ENCODE data around the gene NDUFA3.

The NDUFA3 gene

DNA sequence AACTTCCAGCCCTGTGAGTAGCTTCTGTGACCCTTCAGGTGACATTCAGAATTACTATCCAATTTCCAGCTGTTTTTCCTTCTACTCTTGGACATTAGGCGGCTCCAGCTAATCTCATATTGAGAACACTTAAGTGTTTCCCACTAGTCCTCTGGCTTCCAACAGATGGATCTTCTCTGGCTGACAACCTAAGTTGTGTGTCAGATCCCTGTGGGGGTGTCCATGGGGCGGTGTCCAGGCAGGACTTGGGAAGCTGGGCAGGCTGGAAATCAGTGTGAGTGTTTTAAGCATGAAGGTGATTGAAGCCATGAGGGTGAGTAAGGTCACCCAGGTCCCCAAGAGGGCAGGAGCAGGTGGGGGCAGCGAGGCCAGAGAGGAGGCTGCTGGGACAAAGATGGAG, 45.0 kb downstream of the NDUFA3 start:
- TF ChIP-seq, protein P1, sequence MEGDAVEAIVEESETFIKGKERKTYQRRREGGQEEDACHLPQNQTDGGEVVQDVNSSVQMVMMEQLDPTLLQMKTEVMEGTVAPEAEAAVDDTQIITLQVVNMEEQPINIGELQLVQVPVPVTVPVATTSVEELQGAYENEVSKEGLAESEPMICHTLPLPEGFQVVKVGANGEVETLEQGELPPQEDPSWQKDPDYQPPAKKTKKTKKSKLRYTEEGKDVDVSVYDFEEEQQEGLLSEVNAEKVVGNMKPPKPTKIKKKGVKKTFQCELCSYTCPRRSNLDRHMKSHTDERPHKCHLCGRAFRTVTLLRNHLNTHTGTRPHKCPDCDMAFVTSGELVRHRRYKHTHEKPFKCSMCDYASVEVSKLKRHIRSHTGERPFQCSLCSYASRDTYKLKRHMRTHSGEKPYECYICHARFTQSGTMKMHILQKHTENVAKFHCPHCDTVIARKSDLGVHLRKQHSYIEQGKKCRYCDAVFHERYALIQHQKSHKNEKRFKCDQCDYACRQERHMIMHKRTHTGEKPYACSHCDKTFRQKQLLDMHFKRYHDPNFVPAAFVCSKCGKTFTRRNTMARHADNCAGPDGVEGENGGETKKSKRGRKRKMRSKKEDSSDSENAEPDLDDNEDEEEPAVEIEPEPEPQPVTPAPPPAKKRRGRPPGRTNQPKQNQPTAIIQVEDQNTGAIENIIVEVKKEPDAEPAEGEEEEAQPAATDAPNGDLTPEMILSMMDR (IDR thresholded peaks at IDR 0.05; ENCODE audit: low read depth, low read length, missing control alignments) = no peak
- no peak overlapping the region for H3K27ac ChIP-seq
- H3K4me3 ChIP-seq (ENCODE audit: low read depth, low read length) = no peak overlapping the region
- peaks cover 88% of the 10 kb centered on the region for H3K36me3 ChIP-seq (replicated peaks)
- no peak for DNase-seq
- no peaks in the 10 kb centered on the region for H3K27me3 ChIP-seq (replicated peaks)
- in situ Hi-C loops (cut with HindIII; ENCODE audit: low pct_ligation_motif_present, low sequenced_read_pairs) = no loop called here

DNA sequence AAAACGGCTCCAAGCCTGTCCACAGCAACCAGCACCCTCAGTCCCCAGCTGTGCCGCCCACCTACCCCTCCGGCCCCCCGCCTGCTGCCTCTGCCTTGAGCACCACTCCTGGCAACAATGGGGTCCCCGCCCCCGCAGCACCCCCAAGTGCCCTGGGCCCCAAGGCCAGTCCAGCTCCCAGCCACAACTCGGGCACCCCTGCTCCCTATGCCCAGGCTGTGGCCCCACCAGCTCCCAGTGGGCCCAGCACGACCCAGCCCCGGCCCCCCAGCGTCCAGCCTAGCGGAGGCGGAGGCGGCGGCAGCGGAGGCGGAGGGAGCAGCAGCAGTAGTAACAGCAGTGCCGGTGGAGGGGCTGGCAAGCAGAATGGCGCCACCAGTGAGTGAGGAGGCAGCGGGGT, 45.5 kb downstream of the NDUFA3 start:
- TF ChIP-seq, protein P1 (IDR thresholded peaks at IDR 0.05; ENCODE audit: low read depth, low read length, missing control alignments) = no peak
- H3K27ac ChIP-seq = no peak overlapping the region
- H3K27me3 ChIP-seq (replicated peaks) = no peaks in the 10 kb centered on the region
- in situ Hi-C loops (cut with HindIII; ENCODE audit: low pct_ligation_motif_present, low sequenced_read_pairs) = no loop called here
- no peak overlapping the region for H3K4me3 ChIP-seq (ENCODE audit: low read depth, low read length)
- peaks cover 88% of the 10 kb centered on the region for H3K36me3 ChIP-seq (replicated peaks)
- no peak for DNase-seq

DNA sequence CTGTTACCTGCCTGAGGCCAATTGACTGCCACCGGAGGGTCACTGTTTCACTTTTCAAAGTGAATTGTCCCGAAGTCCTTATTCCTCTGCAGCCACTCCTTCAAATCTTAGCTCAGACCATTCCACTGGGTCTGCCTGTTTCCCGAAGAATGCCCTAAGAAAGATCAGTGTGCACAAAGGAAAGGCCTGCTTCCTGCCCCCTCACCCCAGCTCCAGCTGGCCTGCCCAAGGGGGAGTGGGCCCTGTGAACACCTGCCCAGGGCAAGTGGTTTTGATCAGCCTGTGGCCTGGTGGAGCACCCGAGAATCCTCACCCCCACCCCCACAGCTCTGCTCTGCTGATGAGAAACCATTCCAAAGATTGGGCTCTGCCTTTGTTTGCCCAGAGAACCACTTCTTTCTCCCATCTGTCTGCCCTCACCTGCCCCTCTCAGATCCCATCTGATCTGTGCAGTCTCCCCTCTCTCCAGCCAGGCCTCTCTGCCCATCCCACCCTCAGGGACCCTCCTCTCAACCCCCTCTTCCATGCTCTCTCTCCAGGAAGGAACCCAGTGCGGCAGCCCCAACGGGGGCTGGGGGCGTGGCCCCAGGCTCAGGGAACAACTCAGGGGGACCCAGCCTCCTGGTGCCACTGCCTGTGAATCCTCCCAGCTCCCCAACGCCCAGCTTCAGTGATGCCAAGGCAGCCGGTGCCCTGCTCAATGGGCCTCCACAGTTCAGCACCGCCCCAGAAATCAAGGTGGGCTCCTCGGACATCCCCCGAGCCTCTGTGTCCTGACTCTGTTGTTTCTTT, 46.6 kb downstream of the NDUFA3 start:
- DNase-seq = no peak
- in situ Hi-C loops (cut with HindIII; ENCODE audit: low pct_ligation_motif_present, low sequenced_read_pairs) = no loop called here
- H3K27ac ChIP-seq = no peak overlapping the region
- H3K4me3 ChIP-seq (ENCODE audit: low read depth, low read length) = no peak overlapping the region
- H3K36me3 ChIP-seq (replicated peaks) = peaks cover 88% of the 10 kb centered on the region
- no peaks in the 10 kb centered on the region for H3K27me3 ChIP-seq (replicated peaks)
- TF ChIP-seq, protein P1 (IDR thresholded peaks at IDR 0.05; ENCODE audit: low read depth, low read length, missing control alignments) = no peak

DNA sequence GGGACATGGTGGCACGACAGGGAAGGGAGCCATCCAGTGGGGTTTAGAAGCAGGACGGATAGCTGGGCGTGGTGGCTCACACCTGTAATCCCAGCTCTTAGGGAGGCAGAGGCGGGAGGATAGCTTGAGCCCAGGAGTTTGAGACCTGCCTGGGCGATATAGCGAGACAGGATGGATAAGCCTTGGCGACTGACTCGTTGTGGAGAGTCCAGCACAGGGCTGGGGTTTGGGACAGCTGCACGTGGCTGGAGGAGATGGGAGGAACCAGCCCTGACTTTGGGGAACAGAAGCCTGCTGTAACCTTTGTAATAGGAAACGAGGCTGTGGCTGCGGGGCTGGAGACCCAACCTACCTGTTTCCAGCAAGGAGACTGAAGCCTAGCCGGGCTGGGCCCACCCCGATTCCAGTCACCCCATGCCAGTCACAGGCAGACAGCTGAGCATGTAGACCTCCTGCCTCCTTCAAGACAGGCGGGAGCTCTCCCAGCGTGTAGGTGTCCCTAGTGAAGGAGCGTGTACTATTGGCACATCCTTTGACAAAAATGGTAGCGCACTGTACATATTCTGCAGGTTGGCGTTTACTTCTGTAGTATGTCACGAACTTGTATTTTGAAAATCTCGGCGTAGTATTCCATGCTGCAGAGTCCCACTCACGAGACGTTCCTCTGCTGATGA, 48.8 kb downstream of the NDUFA3 start:
- Histone ChIP-seq H3K27ac (no peak overlapping the region), H3K36me3 (replicated peaks) (peaks cover 83% of the 10 kb centered on the region), H3K4me3 (ENCODE audit: low read depth, low read length) (no peak overlapping the region), H3K27me3 (replicated peaks) (no peaks in the 10 kb centered on the region)
- in situ Hi-C loops (cut with HindIII; ENCODE audit: low pct_ligation_motif_present, low sequenced_read_pairs) = no loop called here
- no peak for DNase-seq
- TF ChIP-seq, protein P1 (IDR thresholded peaks at IDR 0.05; ENCODE audit: low read depth, low read length, missing control alignments) = no peak

DNA sequence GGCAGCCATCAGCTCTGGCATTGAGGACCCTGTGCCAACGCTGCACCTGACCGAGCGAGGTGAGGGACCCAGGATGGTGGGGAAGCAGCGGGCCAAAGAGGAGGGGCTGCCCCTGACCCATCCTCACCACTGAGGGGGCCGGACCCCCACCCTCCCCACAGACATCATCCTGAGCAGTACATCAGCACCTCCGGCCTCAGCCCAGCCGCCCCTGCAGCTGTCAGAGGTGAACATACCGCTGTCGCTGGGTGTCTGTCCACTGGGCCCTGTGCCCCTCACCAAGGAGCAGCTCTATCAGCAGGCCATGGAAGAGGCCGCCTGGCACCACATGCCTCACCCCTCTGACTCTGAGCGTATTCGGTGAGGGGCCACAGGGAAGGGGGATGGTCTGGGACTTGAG, 49.6 kb downstream of the NDUFA3 start:
- no peak for DNase-seq
- Histone ChIP-seq H3K4me3 (ENCODE audit: low read depth, low read length) (no peak overlapping the region), H3K36me3 (replicated peaks) (peaks cover 83% of the 10 kb centered on the region), H3K27ac (no peak overlapping the region), H3K27me3 (replicated peaks) (no peaks in the 10 kb centered on the region)
- TF ChIP-seq, protein P1 (IDR thresholded peaks at IDR 0.05; ENCODE audit: low read depth, low read length, missing control alignments) = no peak
- in situ Hi-C loops (cut with HindIII; ENCODE audit: low pct_ligation_motif_present, low sequenced_read_pairs) = no loop called here
